HG02623 (cell line): Measurements from ENCODE around the gene GALNT17.
"Not testable (repeated sequence)": the region's sequence is repeated elsewhere in the genome, so short reads cannot be mapped to it uniquely, and the experiment has no call there.

ENCODE experiments used
- ATAC-seq: cut with Tn5 transposase; IDR thresholded peaks from one replicate; pipeline ENCODE4 v1.9.1; 2021; ENCODE audit warnings: moderate library complexity; ENCODE audit not compliant: unreplicated experiment

Gene GALNT17

GRCh38 chr7:71229699-71230098 is 97.8 kb downstream of the GALNT17 start:
- no peak for ATAC-seq

GRCh38 chr7:71235253-71235652 is 103.3 kb downstream of the GALNT17 start:
- no peak for ATAC-seq

- no peak for ATAC-seq
These were observed 104.5 kb downstream of the GALNT17 start for GRCh38 chr7:71236230-71237105.

- ATAC-seq = no peak
These were observed 106.0 kb downstream of the GALNT17 start for GRCh38 chr7:71237945-71238344.

GRCh38 chr7:71238581-71239295 is 106.8 kb downstream of the GALNT17 start:
- no peak for ATAC-seq

GRCh38 chr7:71239586-71240268 is 107.8 kb downstream of the GALNT17 start:
- no peak for ATAC-seq

- ATAC-seq = no peak
These were observed 111.9 kb downstream of the GALNT17 start for GRCh38 chr7:71243736-71244410.

GRCh38 chr7:71245038-71245437 is 113.1 kb downstream of the GALNT17 start:
- no peak for ATAC-seq

- ATAC-seq = no peak
These were observed 119.8 kb downstream of the GALNT17 start for GRCh38 chr7:71251706-71252105.

GRCh38 chr7:71254751-71255150 is 122.8 kb downstream of the GALNT17 start:
- no peak for ATAC-seq

GRCh38 chr7:71255537-71256178 is 123.7 kb downstream of the GALNT17 start:
- no peak for ATAC-seq

GRCh38 chr7:71261066-71261465 is 129.1 kb downstream of the GALNT17 start:
- ATAC-seq = no peak

- not testable (repeated sequence) for ATAC-seq
These were observed 130.9 kb downstream of the GALNT17 start for GRCh38 chr7:71262834-71263233.

- no peak for ATAC-seq
These were observed 132.1 kb downstream of the GALNT17 start for GRCh38 chr7:71264005-71264404.

- ATAC-seq = no peak
These were observed 135.0 kb downstream of the GALNT17 start for GRCh38 chr7:71266912-71267311.

- ATAC-seq = no peak
These were observed 136.0 kb downstream of the GALNT17 start for GRCh38 chr7:71267734-71268469.

GRCh38 chr7:71270558-71270957 is 138.6 kb downstream of the GALNT17 start:
- ATAC-seq = no peak

GRCh38 chr7:71271203-71271602 is 139.3 kb downstream of the GALNT17 start:
- no peak for ATAC-seq

GRCh38 chr7:71272509-71273490 is 140.9 kb downstream of the GALNT17 start:
- ATAC-seq = no peak
